ENCODE data around the gene ERVV-1. TPM values are rescaled to one million over a fixed set of nuclear protein-coding genes. Genes with fewer than 3 reads are reported as not detected.

ERVV-1 gene, protein sequence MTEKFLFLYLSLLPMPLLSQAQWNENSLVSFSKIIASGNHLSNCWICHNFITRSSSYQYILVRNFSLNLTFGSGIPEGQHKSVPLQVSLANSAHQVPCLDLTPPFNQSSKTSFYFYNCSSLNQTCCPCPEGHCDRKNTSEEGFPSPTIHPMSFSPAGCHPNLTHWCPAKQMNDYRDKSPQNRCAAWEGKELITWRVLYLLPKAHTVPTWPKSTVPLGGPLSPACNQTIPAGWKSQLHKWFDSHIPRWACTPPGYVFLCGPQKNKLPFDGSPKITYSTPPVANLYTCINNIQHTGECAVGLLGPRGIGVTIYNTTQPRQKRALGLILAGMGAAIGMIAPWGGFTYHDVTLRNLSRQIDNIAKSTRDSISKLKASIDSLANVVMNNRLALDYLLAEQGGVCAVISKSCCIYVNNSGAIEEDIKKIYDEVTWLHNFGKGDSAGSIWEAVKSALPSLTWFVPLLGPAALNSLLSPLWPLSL
- not detected in 2 replicates for total RNA-seq (2012; rRNA removed)
- polyA plus RNA-seq (2012; rRNA removed), result not detected in 2 replicates
- polyA plus RNA-seq (2012; cell fraction: cytosol; rRNA removed), result not detected in 2 replicates
- polyA plus RNA-seq (2012; cell fraction: nucleus; rRNA removed; ENCODE audit: low replicate concordance), result not detected in 2 replicates
- Bru-seq, nascent RNA, result not detected
- not detected for BruChase-seq, experiment 1, labeled RNA remaining after a 6-hour chase
- not detected for BruChase-seq, experiment 2, labeled RNA remaining after a 2-hour chase
- long read RNA-seq, result 0 reads

- no peak within 1 kb of the TSS for H2BK20ac ChIP-seq (ENCODE audit: low read depth, low read length)
- no peak within 1 kb of the TSS for H4K8ac ChIP-seq (ENCODE audit: low read depth in 2 of 2, low read length in 2 of 2)
- no peaks in the 10 kb centered on the region for H4K20me1 ChIP-seq (ENCODE audit: insufficient read depth, low read length)
- H2BK15ac ChIP-seq (ENCODE audit: low read depth, low read length), result no peak within 1 kb of the TSS
- H3K56ac ChIP-seq (ENCODE audit: extremely low read depth, insufficient read depth, low read length), result no peak within 1 kb of the TSS
- H3K14ac ChIP-seq (replicated peaks; ENCODE audit: low read depth, low read length), result no peak within 1 kb of the TSS
- no peak within 1 kb of the TSS for H2BK5ac ChIP-seq (ENCODE audit: low read depth, low read length, poor library complexity, severe bottlenecking)
- H3K4me1 ChIP-seq (ENCODE audit: control insufficient read depth, insufficient read depth, low read length), result no peaks in the 10 kb centered on the region
- in situ Hi-C loops (cut with MboI; ENCODE audit: low sequenced_read_pairs) (no loop called here), intact Hi-C loops (cut with micrococcal nuclease) (no loop called here), dilution Hi-C loops (cut with HindIII; ENCODE audit: low sequenced_read_pairs, unreplicated experiment) (no loop called here)
- BruUV-seq (replicated peaks), result no TSS peak
- H2AK9ac ChIP-seq (replicated peaks; ENCODE audit: low read depth, low read length, poor library complexity), result no peak within 1 kb of the TSS
- H2BK120ac ChIP-seq (ENCODE audit: low read depth, low read length), result no peak within 1 kb of the TSS
- peaks cover 16% of the 10 kb centered on the region for H3K9me3 ChIP-seq (ENCODE audit: control insufficient read depth, insufficient read depth, low read length)
- H4K5ac ChIP-seq (ENCODE audit: low read depth, low read length), result no peak within 1 kb of the TSS
- DNase-seq (peak; percentile 10), ATAC-seq (ENCODE audit: low read depth) (no peak)
- H2AK5ac ChIP-seq (ENCODE audit: low read depth, low read length), result no peak within 1 kb of the TSS
- H3K4me2 ChIP-seq (ENCODE audit: low read depth, low read length), result no peak within 1 kb of the TSS
- H3K27me3 ChIP-seq (ENCODE audit: control insufficient read depth, insufficient read depth, low read length), result no peaks in the 10 kb centered on the region
- H3K27ac ChIP-seq (ENCODE audit: insufficient read depth, low read length), result no peak within 1 kb of the TSS
- H3K4ac ChIP-seq (ENCODE audit: low read depth, low read length), result no peak within 1 kb of the TSS
- no peaks in the 10 kb centered on the region for H3K9me1 ChIP-seq (ENCODE audit: insufficient read depth, low read length)
- no peaks in the 10 kb centered on the region for H3K36me3 ChIP-seq (ENCODE audit: control insufficient read depth, insufficient read depth, low read length)
- POLR2A ChIA-PET (ENCODE audit: unreplicated experiment), result no interaction called here
- no peak within 1 kb of the TSS for H3K9ac ChIP-seq (ENCODE audit: low read depth, low read length)
- no peak within 1 kb of the TSS for H2AFZ ChIP-seq (replicated peaks; ENCODE audit: low read length, poor library complexity)
- CTCF ChIA-PET, result no interaction called here
- WGBS, 2 experiments (ENCODE audit: extremely low coverage in 2 of 2, insufficient read length in 1 of 2), result 100% methylated on average over 1 of the region's 7 CpGs; no CpG with 5 or more reads in 1 of the 2 experiments
- H3K23ac ChIP-seq (ENCODE audit: low read depth, low read length), result no peak within 1 kb of the TSS
- H4K91ac ChIP-seq (ENCODE audit: insufficient read depth, low read depth, low read length), result no peak within 1 kb of the TSS
- no peaks in the 10 kb centered on the region for H3K79me1 ChIP-seq (ENCODE audit: low read depth in 1 of 2, low read length in 2 of 2)
- no peak within 1 kb of the TSS for H3K18ac ChIP-seq (ENCODE audit: low read depth, low read length)
- no peak within 1 kb of the TSS for H3K4me3 ChIP-seq (ENCODE audit: insufficient read depth, low read depth, low read length)
- TF ChIP-seq MXI1 (IDR thresholded peaks at IDR 0.05; ENCODE audit: borderline replicate concordance, low read depth, low read length) (no peak), SMC3 (IDR thresholded peaks at IDR 0.05; ENCODE audit: low read depth, low read length) (no peak), RCOR1 (IDR thresholded peaks at IDR 0.05; ENCODE audit: insufficient replicate concordance, low read length) (no peak), NFE2L2 (IDR thresholded peaks at IDR 0.05; ENCODE audit: low read depth, low read length) (no peak), MAFK (IDR thresholded peaks at IDR 0.05; ENCODE audit: low read depth, low read length) (no peak), RFX5 (IDR thresholded peaks at IDR 0.05; ENCODE audit: low read depth, low read length) (no peak), CEBPB (IDR thresholded peaks at IDR 0.05; ENCODE audit: low read depth, low read length) (no peak), POLR2A (IDR thresholded peaks at IDR 0.05; ENCODE audit: low read depth, low read length) (no peak), BHLHE40 (IDR thresholded peaks at IDR 0.05; ENCODE audit: low read depth, low read length) (no peak), ELK1 (IDR thresholded peaks at IDR 0.05; ENCODE audit: borderline replicate concordance, low read depth, low read length) (no peak), RAD21 (IDR thresholded peaks at IDR 0.05; ENCODE audit: low read length) (no peak), USF2 (IDR thresholded peaks at IDR 0.05; ENCODE audit: low read depth, low read length) (no peak), MAZ (IDR thresholded peaks at IDR 0.05; ENCODE audit: borderline replicate concordance, low read depth, low read length) (no peak)
- TF ChIP-seq, protein P1, sequence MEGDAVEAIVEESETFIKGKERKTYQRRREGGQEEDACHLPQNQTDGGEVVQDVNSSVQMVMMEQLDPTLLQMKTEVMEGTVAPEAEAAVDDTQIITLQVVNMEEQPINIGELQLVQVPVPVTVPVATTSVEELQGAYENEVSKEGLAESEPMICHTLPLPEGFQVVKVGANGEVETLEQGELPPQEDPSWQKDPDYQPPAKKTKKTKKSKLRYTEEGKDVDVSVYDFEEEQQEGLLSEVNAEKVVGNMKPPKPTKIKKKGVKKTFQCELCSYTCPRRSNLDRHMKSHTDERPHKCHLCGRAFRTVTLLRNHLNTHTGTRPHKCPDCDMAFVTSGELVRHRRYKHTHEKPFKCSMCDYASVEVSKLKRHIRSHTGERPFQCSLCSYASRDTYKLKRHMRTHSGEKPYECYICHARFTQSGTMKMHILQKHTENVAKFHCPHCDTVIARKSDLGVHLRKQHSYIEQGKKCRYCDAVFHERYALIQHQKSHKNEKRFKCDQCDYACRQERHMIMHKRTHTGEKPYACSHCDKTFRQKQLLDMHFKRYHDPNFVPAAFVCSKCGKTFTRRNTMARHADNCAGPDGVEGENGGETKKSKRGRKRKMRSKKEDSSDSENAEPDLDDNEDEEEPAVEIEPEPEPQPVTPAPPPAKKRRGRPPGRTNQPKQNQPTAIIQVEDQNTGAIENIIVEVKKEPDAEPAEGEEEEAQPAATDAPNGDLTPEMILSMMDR (conservative IDR thresholded peaks at IDR 0.05; ENCODE audit: low read depth, low read length), result no peak
Measured at GRCh38 chr19:53013621-53014020, at the start of gene ERVV-1. ERVV-1 (plus strand) TSS chr19:53013921; CDS start chr19:53014091, 170 bp downstream.

Data from IMR-90 (cell line).